Caki2 (cell line): Measurements from ENCODE around the gene GBP1. TPM values are rescaled to one million over a fixed set of nuclear protein-coding genes. Genes with fewer than 3 reads are reported as not detected.
"Not testable (repeated sequence)": the region's sequence is repeated elsewhere in the genome, so short reads cannot be mapped to it uniquely, and the experiment has no call there.

Source experiments
- DNase-seq: peaks from one replicate; pipeline ENCODE4 v3.0.0-alpha.2; 2015; ENCODE audit warnings: low read depth
- in situ Hi-C: cut with HindIII; loops from 2 replicates; pipeline ENCODE4 v1.10.0; 2016; ENCODE audit warnings: low sequenced_read_pairs, low pct_unique_long_range_greater_than_20kb, mixed read lengths
- total RNA-seq: library from RNA; depleted of rRNA; stranded (reverse); fragments of >200 nt; shearing (Covaris generic); gene quantifications from 2 replicates; pipeline ENCODE4 v1.2.3, GENCODE V29; 2014; ENCODE audit warnings: low replicate concordance; rRNA removed

The GBP1 gene, protein sequence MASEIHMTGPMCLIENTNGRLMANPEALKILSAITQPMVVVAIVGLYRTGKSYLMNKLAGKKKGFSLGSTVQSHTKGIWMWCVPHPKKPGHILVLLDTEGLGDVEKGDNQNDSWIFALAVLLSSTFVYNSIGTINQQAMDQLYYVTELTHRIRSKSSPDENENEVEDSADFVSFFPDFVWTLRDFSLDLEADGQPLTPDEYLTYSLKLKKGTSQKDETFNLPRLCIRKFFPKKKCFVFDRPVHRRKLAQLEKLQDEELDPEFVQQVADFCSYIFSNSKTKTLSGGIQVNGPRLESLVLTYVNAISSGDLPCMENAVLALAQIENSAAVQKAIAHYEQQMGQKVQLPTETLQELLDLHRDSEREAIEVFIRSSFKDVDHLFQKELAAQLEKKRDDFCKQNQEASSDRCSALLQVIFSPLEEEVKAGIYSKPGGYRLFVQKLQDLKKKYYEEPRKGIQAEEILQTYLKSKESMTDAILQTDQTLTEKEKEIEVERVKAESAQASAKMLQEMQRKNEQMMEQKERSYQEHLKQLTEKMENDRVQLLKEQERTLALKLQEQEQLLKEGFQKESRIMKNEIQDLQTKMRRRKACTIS
- total RNA-seq: 0.07 TPM in 1 of 2 replicates, not detected in the other

DNA sequence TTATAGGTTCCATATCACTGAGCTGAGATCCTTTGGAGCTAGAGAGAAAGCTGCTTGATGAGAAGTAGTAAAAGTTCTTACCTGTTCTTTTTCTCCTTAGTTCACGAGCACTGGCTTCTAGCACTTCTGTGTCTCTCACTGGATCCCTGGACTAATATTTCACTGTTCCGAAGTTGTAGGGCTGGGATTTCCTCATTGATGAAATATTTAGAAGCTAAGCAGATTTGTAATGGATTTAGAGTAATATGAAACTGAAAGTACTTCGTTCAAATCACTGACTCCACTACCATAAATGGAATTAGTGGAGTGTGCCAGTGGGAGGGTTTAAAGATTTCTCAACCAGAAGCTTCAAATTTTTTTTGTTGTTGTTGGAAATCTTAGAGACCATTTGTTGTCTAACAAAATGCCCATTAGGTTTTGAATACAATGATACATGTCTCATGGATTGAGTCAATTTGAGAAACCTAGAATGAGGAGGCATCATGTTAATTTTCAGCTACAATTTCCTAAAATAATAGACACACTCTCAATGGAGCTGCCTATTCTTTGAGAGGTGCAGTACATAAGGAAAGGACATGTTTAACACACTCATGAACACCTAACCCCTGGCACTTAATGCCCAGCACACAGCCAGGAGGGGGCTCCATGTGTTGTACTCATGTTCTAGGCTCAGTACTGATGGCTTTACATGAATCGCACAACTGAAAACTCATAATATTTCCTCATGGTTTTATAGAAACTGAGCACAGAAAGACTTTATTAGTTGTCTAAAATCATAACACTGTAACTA, at the start of gene GBP1:
Gene GBP1 (minus strand): TSS at position 130 of the 790 bp plus-strand sequence. CDS start 1,974 bp downstream, outside the sequence.
- in situ Hi-C loops: no loop called here

DNA sequence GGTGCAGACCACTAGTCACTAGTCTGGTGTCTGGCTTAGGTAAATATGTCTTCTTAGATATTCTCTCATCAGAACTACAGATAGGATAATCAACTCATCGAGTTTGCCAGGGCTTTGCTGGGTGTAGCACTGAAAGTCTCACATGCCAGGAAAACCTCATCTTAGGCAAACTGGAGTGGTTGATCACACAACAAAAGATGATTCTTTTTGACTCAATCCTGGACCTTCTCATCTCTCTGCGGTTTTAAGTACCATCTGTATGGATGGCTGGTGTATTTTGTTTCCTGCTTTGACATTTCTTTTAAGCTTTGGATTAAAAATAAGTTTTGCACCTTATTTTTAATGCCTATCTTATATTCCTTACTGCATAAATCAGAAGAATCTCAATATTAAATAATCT, 49.7 kb upstream of the GBP1 start:
- in situ Hi-C loops: no loop called here
- no peak for DNase-seq

More for the DNA sequence above, at the start of gene GBP1:
- DNase-seq: no peak

DNA sequence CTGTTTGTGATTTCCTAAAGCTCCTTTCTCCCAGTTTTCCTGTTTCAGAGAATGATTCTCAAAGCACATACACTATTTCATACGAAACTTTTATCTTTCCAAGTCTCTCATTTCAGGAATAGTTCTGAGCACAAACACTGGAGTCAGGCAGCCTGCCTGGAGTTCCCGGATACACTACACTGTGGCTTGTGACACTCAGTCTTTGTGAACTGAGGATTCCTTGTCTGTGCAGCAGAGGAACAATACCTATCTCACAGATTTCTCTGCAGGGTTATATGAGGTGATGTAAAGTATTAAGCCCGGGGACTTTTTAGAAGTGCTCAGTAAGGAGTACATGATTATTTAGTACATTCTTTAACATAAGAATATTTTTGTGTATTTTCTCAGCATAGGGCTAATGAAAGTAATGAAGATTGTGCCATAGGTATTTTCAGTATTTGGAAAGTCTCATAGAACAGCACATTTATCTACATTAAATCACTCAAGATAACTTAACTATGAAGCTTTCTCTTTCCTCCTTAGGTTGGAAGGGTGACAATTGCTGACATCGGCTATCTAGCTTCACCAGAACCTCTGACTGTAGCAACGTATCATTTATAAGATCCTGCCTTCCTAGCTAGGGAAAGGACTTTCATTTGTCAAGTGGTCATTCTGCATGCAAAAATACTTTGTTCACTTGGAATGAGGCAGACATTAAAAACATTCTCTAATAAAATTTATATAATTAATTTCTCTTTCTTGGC, 48.0 kb upstream of the GBP1 start:
- in situ Hi-C loops: no loop called here
- no peak for DNase-seq

DNA sequence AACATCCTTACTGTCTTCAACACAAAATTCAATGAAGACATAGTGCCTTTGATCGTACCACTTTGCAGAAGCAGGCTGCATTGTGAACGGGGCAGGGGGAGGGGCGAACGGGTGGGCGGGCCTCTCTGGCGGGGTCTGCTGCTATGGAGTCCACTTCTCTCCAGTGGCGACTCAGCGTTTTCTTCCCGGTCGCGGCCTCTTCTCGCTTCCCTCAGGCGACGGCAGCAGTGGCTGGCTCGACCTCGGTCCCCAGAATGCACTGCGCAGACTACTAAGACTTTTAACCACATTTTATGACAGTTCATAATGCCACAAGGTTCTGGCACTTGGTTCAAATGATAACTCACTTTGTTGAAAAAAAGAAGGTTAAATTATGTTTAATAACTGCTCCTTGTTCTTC, 39.7 kb upstream of the GBP1 start:
- in situ Hi-C loops: no loop called here
- no peak for DNase-seq

DNA sequence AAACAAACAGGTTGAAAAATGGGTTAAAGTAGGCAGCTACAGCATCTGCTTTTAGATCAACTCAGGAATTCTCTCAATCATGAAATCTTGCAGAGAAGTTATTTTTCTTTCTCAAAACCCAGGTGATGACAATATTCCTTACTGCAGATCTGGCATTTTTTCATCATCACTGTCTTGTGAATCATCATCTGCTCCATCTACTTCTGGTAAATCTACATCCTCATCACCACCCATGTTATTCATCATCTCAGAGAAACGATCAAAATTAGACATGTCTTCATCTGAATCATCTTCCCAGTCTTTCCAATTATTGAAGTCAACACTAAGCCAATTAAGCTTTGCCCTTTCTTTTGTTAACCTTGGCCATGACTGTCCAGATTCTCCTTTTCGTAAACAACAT, 39.1 kb upstream of the GBP1 start:
- no peak for DNase-seq
- in situ Hi-C loops: no loop called here

DNA sequence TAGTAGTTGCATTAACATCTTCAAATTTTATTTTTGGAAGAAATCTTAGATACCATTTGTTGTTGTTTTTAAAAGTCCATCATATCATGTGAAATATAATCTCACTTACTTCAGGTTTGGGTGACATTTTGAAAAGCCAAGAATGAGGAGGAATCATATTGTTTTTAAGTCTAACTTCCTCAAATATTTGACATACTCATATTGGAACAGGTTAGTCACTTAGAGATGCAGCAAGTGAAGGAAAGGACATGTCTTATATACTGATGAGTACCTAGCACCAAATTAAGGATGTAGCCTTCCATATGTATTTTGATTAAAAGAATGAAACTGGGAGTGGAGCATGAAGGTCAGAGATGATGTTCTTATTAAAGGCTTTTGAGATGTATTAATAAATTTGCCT, 37.0 kb upstream of the GBP1 start:
- in situ Hi-C loops: no loop called here

DNA sequence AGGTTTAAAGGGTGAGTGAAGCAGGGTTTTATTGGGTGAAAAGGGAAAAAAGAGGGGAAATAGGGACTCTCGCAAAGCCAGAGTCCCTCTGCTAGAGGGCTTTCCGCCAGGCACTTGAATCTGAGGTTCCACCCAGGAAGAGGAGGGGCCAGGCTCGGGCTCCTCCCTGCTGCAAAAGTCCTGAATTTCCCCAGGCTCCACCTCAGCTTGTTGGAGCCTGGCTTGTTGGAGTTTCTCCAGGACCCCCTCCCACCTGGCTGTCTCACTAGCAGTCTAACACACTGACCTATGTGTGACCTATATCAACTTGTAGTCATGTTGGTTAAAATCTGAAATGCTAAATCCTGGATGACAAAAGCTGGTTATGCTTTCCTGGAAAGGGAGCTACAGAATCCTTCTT, 35.4 kb upstream of the GBP1 start:
- in situ Hi-C loops: no loop called here
- no peak for DNase-seq

More for the DNA sequence above, 37.0 kb upstream of the GBP1 start:
- DNase-seq: no peak

DNA sequence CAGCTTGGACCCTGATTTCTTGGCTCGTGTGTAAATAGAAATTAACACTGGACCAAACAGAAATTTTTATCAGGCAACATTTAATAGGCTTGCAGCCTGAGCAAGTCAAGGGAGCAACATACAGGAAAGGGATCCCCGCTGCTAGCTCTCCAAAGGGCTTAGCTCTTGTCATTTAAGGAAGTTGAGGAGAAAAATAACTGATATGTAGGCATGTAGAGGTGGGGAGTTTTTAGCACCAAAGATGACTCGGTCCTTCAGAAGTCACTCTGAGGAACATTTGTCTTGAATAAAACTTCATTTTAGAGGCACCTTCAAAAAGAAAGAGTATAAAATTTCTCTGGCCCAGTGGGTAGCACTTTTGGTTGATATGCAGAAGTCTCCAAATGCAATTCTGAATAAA, 33.8 kb upstream of the GBP1 start:
- in situ Hi-C loops: no loop called here
- DNase-seq: no peak

DNA sequence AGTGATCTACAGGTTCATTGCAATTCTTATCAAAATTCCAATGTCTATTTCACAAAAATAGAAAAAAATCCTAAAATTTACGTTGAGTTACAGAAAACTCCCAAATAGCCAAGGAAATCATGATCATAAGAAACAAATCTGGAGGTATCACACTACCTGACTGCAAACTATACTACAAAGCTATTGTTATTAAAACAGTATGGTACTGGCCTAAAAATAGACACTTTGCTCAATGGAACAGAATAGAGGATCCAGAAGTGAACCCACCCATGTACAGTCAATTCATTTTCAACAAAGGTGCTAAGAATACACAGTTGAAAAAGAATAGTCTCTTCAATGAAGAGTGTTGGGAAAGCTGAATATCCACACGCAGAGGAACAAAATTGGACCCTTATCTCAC, 30.7 kb upstream of the GBP1 start:
- DNase-seq: no peak
- in situ Hi-C loops: no loop called here

DNA sequence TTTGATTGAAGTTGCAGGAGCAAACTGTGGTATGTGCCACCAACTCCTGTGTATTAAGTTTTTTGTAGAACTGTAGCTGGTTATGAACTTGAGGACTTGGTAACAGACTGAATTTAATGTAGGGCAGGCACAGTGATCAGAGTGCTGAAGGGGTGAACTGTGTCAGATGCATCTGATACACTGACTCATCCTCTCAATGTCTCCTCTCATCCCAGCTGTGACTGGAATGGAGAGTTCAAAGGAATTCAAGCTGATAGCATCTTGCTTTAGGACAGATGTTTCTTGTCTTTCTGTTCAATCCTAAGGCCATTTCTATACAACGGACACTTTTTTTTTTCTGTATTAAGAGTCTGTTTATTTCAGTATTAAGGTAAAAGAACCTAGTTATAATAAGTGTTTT, 25.0 kb upstream of the GBP1 start:
- DNase-seq: no peak
- in situ Hi-C loops: no loop called here

DNA sequence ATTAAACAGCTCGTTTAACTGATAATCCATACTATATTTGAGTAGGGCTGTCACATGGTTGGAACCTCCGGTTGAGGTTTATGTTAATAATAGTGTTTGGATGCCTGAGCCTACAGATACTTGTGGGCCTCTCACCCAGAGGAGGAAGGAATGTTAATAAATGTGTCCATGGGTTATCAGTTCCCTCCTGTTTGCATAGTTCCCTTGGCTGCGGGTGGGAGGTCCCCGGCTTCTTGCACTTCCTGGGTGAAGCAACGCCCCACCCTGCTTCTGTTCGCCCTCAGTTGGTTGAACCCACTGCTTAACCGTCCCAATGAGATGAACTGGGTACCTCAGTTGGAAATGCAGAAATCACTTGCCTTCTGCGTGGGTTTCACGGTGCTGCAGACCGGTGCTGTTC, 23.6 kb upstream of the GBP1 start:
- in situ Hi-C loops: no loop called here
- DNase-seq: no peak

DNA sequence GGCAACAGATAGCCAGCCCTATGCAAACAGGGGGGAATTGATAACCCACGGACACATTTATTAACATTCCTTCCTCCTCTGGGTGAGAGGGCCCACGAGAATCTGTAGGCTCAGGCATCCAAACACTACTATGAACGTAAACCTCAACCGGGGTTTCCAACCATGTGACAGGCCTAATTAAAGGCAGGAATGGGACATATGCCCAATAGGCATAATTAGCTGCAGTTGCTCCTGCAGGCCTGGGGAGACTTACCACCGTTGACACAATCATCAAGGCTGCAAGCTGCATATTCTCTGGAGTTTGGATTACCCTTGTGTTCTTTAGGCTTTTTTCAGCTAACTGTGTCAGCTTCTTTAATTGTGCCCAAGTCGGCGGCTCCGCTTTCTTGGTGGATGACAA, 22.2 kb upstream of the GBP1 start:
- in situ Hi-C loops: no loop called here

DNA sequence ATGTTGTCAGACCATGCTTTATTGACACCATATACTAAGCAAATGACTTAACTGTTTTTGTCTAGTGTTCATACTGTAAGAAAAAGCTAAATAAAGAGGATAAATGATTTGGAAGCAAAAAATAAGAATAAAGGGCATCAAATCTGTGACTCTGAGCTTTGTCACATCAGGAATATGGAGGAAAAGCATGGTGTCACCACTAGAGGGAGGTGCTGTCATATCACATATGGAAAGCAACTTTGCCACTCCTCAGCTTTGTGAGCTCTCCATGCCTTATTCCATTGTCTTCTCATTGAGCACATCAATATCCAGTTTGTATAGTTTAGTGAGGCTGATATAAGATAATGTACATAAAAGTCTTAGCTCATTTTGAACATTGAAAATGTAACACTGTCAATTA, 20.8 kb upstream of the GBP1 start:
- DNase-seq: no peak
- in situ Hi-C loops: no loop called here

More for the DNA sequence above, 22.2 kb upstream of the GBP1 start:
- no peak for DNase-seq

DNA sequence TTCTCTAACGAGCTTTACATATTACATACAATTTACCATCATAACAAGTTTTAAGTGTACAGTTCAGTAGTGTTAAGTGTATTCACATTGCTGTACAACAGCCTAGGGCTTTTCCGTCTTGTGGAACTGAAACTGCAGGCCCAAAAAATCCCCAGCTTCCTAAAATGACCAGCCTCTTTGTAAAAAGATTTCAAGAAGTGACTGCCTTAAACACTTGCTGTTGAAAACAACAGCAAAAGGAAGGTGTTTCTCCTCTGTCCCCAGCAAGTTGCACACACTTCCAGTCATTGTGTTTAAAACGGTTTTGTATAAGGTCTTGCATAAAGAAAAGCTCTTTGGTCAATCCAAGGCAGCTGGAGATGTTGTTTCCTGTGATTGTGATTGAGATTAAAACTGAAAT, 16.0 kb upstream of the GBP1 start:
- in situ Hi-C loops: no loop called here
- no peak for DNase-seq

DNA sequence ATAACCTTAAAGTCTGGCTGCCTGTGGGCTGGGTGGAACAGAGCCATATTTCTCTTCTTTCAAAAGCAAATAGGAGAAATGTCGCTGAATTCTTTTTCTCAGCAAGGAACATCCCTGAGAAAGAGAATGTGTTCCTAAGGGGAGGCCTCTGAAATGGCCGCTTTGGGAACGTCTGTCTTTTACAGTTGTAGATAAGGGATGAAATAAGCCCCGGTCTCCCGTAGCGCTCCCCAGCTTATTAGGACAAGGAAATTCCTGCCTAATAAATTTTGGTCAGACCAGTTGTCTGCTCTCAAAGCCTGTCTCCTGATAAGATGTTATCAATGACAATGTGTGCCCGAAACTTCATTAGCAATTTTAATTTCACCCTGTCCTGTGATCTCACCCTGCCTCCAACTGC, 15.1 kb upstream of the GBP1 start:
- DNase-seq, in situ Hi-C loops: not testable (repeated sequence)

DNA sequence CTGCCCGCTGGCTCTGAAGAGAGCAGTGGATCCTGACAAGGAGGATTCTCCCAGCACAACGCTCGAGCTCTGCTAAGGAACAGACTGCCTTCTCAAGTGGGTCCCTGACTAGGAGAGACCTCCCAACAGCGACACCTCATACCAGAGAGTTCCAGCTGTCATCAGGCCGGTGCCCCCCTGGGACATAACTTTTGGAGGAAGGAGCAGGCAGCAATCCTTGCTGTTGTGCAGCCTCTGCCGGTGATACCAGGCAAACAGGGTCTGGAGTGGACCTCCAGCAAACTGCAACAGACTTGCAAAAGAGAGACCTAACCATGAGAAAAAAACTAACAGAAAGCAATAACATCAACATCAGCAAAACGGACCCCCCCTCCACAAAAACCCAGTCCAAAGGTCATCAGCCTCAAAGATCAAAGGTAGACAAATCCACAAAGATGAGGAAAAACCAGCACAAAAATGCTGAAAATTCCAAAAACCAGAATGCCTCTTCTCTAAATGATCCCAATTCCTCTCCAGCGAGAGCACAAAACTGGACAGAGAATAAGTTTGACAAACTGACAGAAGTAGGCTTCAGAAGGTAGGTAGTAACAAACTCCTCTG, 7.6 kb upstream of the GBP1 start:
- DNase-seq, in situ Hi-C loops: not testable (repeated sequence)

DNA sequence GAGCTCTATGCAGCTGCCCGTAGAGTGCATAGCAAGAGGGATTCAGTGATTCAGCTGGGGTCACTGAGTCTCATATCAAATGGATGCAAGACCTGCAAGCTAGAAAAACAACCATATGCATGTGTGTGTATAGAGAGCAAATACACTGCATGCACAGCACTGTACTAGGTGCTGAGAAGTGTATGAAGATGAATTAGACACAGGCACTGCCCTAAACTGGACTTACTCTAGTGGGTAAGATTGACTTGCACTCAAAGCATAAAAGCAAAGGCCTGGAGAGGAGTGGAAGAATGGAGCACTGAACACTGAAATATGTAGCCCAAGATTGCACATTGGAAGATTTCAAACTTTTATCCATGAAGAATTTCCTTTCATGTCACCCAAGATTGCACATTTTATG, 5.5 kb upstream of the GBP1 start:
- no peak for DNase-seq
- in situ Hi-C loops: no loop called here

DNA sequence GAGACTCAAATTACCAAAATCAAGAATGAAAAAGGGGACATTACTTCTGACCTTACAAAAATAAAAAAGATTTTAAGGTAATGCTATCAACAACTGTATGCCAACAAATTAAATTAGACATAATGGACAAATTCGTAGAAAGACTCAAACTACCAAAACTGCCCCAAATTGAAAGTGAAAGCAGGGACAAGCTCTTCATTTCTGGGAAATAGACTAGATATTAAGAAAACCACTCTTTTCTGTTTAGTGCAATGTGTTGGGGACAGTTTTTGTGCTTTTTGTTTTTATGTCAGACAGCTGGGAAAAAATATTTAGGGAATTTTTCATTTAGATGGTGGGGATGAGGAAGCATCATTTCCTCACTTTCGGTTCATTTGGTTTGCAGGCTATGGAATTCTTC, 4.9 kb upstream of the GBP1 start:
- no peak for DNase-seq
- in situ Hi-C loops: no loop called here
